Suppressor macrophage treated with lipopolysaccharide for 4 hours (primary cell): ENCODE results near the gene TRIM54.
"Not testable (repeated sequence)": the region's sequence is repeated elsewhere in the genome, so short reads cannot be mapped to it uniquely, and the experiment has no call there.

Source experiments
- DNase-seq: peaks from one replicate; pipeline ENCODE4 v3.0.0-alpha.2; 2020

TRIM54 gene

GRCh38 chr2:27315122-27315521 lies 32.9 kb downstream of the TRIM54 start:
- no peak for DNase-seq

- peak; percentile 19 for DNase-seq
Observed at GRCh38 chr2:27316655-27317412, 34.6 kb downstream of the TRIM54 start.

GRCh38 chr2:27319839-27320238 lies 37.6 kb downstream of the TRIM54 start:
- DNase-seq, result not testable (repeated sequence)

GRCh38 chr2:27320958-27321543 lies 38.8 kb downstream of the TRIM54 start:
- DNase-seq, result peak; percentile 66

- DNase-seq, result peak; percentile 50
Observed at GRCh38 chr2:27322301-27322765, 40.1 kb downstream of the TRIM54 start.

GRCh38 chr2:27322766-27323595 lies 40.8 kb downstream of the TRIM54 start, which contains the start of gene MPV17:
MPV17 (minus strand) TSS chr2:27323097; CDS start chr2:27322517, 580 bp downstream.
- DNase-seq, result peak; percentile 91

GRCh38 chr2:27323596-27324285 lies 41.5 kb downstream of the TRIM54 start:
- DNase-seq, result no peak

GRCh38 chr2:27324720-27325119 lies 42.5 kb downstream of the TRIM54 start:
- no peak for DNase-seq

- no peak for DNase-seq
Observed at GRCh38 chr2:27335311-27335710, 53.1 kb downstream of the TRIM54 start.

- no peak for DNase-seq
Observed at GRCh38 chr2:27336173-27336572, 53.9 kb downstream of the TRIM54 start.

- no peak for DNase-seq
Observed at GRCh38 chr2:27347641-27348040, 65.4 kb downstream of the TRIM54 start.

- DNase-seq, result no peak
Observed at GRCh38 chr2:27350106-27350693, 68.0 kb downstream of the TRIM54 start.

- DNase-seq, result no peak
Observed at GRCh38 chr2:27351802-27352598, 69.8 kb downstream of the TRIM54 start.

GRCh38 chr2:27353386-27353761 lies 71.1 kb downstream of the TRIM54 start:
- not testable (repeated sequence) for DNase-seq

GRCh38 chr2:27353762-27354596 lies 71.8 kb downstream of the TRIM54 start:
- no peak for DNase-seq

- no peak for DNase-seq
Observed at GRCh38 chr2:27354597-27354927, 72.3 kb downstream of the TRIM54 start.

- peak; percentile 81 for DNase-seq
Observed at GRCh38 chr2:27356056-27356381, 73.8 kb downstream of the TRIM54 start.

- DNase-seq, result peak; percentile 95
Observed at GRCh38 chr2:27356382-27357181, 74.4 kb downstream of the TRIM54 start, which contains the start of gene GTF3C2. GTF3C2 (minus strand) TSS chr2:27356764; CDS start chr2:27343554, 13,210 bp downstream.
